Left lung (tissue), 10 donors: ENCODE results near the gene FN1. TPM values are rescaled to one million over a fixed set of nuclear protein-coding genes. Genes with fewer than 3 reads are reported as not detected.
A peak's percentile ranks its signal among the peaks of the same experiment; 100 is the strongest.

Experiments
- ATAC-seq: fragments of 200-7000 bp; cut with Tn5 transposase; one replicate; pipeline ENCODE4 v1.9.1; 2020; ENCODE audit warnings: moderate library complexity
- DNase-seq, 4 donors: peaks; one replicate each; pipeline ENCODE4 v3.0.0-alpha.2; 2013 to 2020
- H3K27ac ChIP-seq, 2 donors: fragments of 200-600 bp; sonication (generic) in 1 of 2; one replicate each; pipeline versions ENCODE4 v1.5.0 to v1.8.0; 2020 to 2021
- H3K27me3 ChIP-seq, 2 donors: fragments of 200-600 bp; sonication (generic) in 1 of 2; one replicate each; pipeline versions ENCODE4 v1.5.0 to v1.8.0; 2020 to 2021
- H3K36me3 ChIP-seq, 2 donors: fragments of 200-600 bp; sonication (generic) in 1 of 2; one replicate each; pipeline versions ENCODE4 v1.5.0 to v1.8.0; 2020 to 2021
- H3K4me1 ChIP-seq, 2 donors: fragments of 200-600 bp; one replicate each; pipeline ENCODE4 v1.8.0; 2021
- H3K4me3 ChIP-seq, 2 donors: fragments of 200-600 bp; sonication (generic) in 1 of 2; one replicate each; pipeline versions ENCODE4 v1.5.0 to v1.8.0; 2020 to 2021; ENCODE audit warnings: mild to moderate bottlenecking in 1 of 2
- H3K9me3 ChIP-seq, 2 donors: fragments of 200-600 bp; sonication (generic) in 1 of 2; one replicate each; pipeline versions ENCODE4 v1.5.0 to v1.8.0; 2020 to 2021
- intact Hi-C, 2 donors: fragments of 100-400 bp; cut with DNase I; formaldehyde crosslinking; loops; one replicate each; pipeline versions ENCODE4 v1.11.2 to v1.14.2; 2022
- polyA plus RNA-seq, 6 donors: library from polyadenylated mRNA; unstranded; fragments of 120-200 nt; gene quantifications; one replicate each; pipeline ENCODE4 v1.2.1, GENCODE V29; 2013; ENCODE audit not compliant: insufficient read length in 6 of 6
- total RNA-seq, 2 donors: library from RNA; stranded (reverse); fragmentation: NEBNext Ultra II Directional; extraction: Animal tissue kit (Norgen Biotek cat#: 25700); gene quantifications; one replicate each; pipeline ENCODE4 v1.2.1, GENCODE V29; 2021
- TF ChIP-seq, protein P1 (sequence below), 2 donors: fragments of 200-600 bp; sonication (generic) in 1 of 2; IDR thresholded peaks; one replicate each; pipeline versions ENCODE4 v1.5.0 to v1.8.0; 2021; ENCODE audit warnings: antibody characterized with exemption in 2 of 2
- donor health status: DM: no; HTN: yes; CAD: no.
- donor health status: DM: no; HTN: no; CAD: no.

Gene FN1
- total and polyA plus RNA-seq, 8 donors = 1,663 to 3,073 (median 1,855) TPM

DNA sequence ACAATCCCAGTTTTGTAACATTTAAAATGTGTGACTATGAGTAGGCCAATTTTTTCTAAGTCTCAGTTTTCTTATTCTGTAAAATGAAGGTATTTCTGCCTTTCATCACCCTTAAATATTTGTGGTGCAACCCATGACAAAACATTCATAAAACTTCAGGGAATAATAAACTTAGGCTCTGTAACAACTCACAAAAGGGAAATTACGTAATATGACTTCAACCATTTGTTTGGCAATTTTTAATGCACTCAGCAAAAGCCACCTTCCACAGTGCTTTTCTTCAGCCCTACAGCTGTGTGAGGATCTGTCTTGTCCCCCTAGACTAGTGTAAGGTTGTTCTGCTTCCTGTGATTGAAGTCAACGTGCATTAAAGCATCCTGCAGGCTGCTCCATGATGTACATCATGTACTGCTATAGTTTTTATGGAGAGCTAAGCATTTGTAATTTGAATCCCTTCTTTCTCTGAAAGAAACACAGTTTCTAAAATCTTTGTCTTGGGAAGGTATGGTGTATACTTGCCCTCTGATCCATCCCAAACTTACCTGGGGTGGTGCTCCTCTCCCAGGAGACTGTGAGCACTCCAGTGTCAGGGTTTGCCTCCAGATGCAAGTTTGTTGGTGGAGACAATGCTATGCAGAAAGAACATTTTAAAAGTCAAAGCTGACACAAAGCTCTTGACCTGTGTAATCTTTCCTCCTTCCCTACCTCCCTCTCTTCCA lies 39.1 kb downstream of the FN1 start:
- Histone ChIP-seq H3K27ac (peak overlapping the region in 1 of 2 donors; percentile 21), H3K4me1 (peaks cover 3 to 8% of the 10 kb centered on the region in 2 donors), H3K27me3 (no peaks in the 10 kb centered on the region), H3K9me3 (no peaks in the 10 kb centered on the region), H3K36me3 (peaks cover 0 to 41% of the 10 kb centered on the region in 2 donors), H3K4me3 (no peak overlapping the region)
- TF ChIP-seq, protein P1, sequence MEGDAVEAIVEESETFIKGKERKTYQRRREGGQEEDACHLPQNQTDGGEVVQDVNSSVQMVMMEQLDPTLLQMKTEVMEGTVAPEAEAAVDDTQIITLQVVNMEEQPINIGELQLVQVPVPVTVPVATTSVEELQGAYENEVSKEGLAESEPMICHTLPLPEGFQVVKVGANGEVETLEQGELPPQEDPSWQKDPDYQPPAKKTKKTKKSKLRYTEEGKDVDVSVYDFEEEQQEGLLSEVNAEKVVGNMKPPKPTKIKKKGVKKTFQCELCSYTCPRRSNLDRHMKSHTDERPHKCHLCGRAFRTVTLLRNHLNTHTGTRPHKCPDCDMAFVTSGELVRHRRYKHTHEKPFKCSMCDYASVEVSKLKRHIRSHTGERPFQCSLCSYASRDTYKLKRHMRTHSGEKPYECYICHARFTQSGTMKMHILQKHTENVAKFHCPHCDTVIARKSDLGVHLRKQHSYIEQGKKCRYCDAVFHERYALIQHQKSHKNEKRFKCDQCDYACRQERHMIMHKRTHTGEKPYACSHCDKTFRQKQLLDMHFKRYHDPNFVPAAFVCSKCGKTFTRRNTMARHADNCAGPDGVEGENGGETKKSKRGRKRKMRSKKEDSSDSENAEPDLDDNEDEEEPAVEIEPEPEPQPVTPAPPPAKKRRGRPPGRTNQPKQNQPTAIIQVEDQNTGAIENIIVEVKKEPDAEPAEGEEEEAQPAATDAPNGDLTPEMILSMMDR (IDR thresholded peaks at IDR 0.05) = no peak
- intact Hi-C loops = no loop called here
- DNase-seq = no peak
- ATAC-seq = peak; percentile 22

DNA sequence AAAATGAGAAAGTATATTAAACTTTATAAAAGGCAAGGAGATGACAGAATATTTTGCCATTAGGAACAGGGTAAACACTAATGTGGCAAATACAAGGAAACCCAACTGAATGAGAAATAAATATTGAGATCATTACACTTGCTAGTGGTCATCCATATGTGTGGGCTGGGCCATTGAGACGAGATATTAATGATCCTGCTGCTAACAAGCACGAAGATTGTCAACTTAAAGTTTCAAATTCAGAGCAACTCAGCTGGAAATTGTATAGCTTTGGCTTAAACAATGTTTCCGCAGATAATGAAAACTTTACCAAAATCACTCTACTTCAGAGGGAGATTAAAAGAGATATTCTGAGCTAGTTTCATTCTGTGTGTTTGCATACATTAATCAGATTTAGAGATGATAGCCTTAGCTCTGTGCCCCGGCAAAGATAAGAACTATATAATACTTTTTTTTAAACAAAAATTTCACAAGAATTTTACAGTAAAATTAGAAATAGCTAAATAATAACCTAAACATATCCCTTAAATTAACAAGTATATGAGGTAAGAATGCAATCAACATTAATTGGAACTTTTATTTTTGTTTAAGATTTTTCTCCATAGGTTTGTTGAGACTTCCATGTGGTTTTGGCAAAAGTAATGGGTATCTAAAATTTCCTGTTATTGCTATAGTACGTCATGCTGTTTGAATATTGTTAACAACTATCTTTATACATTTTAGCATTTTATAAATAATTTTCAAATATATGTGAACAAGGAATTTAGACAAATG lies 40.0 kb downstream of the FN1 start:
- Histone ChIP-seq H3K27me3 (no peaks in the 10 kb centered on the region), H3K9me3 (no peaks in the 10 kb centered on the region), H3K27ac (no peak overlapping the region), H3K36me3 (peaks cover 0 to 41% of the 10 kb centered on the region in 2 donors), H3K4me3 (no peak overlapping the region), H3K4me1 (peaks cover 3 to 8% of the 10 kb centered on the region in 2 donors)
- TF ChIP-seq, protein P1 (IDR thresholded peaks at IDR 0.05) = no peak
- DNase-seq (no peak), ATAC-seq (no peak)
- intact Hi-C loops = no loop called here

DNA sequence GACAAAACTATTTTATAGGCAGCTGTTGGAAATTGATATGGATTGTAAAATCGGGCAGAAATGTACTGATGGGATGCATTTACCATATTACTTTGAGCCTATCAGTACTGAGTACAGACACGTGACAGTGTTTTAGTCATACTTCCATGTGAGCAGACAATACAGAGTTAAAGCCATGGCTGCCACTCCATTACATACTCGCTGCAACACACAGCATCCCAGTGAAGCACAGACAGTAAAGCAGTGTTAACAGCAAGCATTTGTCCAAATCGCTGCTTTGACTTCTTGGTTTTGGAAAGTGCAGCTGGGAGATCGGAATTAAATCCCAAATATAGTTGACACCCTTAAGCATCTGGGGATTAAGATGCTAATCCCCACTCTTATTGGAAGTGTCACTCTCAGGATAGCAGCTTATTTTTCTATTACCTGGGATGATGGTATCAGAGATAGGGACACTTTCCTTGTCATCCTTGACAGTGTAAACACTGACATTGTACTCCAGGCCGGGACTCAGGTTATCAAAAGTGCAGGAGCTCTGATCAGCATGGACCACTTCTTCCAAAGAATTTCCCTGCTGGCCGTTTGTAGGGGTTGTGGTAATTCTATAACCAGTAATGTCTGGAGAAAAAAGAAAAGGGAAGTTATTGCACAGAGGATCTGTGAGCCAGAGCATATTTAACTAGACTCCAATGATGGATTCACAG lies 41.6 kb downstream of the FN1 start:
- Histone ChIP-seq H3K27me3 (no peaks in the 10 kb centered on the region), H3K36me3 (peaks cover 0 to 48% of the 10 kb centered on the region in 2 donors), H3K27ac (no peak overlapping the region), H3K4me1 (peaks cover 3 to 8% of the 10 kb centered on the region in 2 donors), H3K4me3 (no peak overlapping the region), H3K9me3 (no peaks in the 10 kb centered on the region)
- ATAC-seq (no peak), DNase-seq (no peak)
- intact Hi-C loops = no loop called here
- TF ChIP-seq, protein P1 (IDR thresholded peaks at IDR 0.05) = no peak

DNA sequence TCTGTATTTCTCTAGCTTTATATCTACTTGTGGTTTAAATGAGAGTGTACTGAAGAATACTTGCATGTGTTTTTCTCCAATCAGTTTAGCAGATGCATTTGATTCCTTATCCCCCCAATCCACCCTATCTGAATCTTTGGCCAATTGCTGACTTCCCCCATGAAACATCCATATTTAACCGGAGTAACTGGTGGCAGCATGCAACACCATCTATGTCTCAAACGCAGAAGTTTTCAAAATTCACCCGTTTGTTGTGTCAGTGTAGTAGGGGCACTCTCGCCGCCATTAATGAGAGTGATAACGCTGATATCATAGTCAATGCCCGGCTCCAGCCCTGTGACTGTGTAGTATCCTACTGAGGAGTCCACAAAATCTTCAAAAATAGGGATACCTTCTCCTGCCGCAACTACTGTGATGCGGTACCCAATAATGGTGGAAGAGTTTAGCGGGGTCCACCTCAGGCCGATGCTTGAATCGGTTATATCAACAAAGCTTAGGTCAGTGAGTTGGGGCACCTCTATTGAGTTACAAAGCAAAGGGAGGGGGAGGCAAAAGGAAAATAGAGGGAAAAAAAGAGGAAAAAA lies 43.1 kb downstream of the FN1 start:
- H3K9me3 ChIP-seq = no peaks in the 10 kb centered on the region
- TF ChIP-seq, protein P1 (IDR thresholded peaks at IDR 0.05) = no peak
- ATAC-seq (no peak), DNase-seq (no peak)
- intact Hi-C loops = no loop called here
- no peak overlapping the region for H3K27ac ChIP-seq
- H3K27me3 ChIP-seq = no peaks in the 10 kb centered on the region
- H3K4me1 ChIP-seq = peaks cover 0 to 8% of the 10 kb centered on the region in 2 donors
- H3K36me3 ChIP-seq = peaks cover 0 to 46% of the 10 kb centered on the region in 2 donors
- H3K4me3 ChIP-seq = no peak overlapping the region
